Measurements from ENCODE around the gene SGTA. TPM values are rescaled to one million over a fixed set of nuclear protein-coding genes. Genes with fewer than 3 reads are reported as not detected.

Gene SGTA
- total and polyA plus RNA-seq, 5 donors, result 53.6 to 86.5 (median 69.6) TPM

GRCh38 chr19:2808129-2808941, 25.3 kb upstream of the SGTA start:
- peak in 2 of 3 donors; percentile 37 to 46 for DNase-seq
- intact Hi-C loops (cut with DNase I), result no loop called here
- H3K4me1 ChIP-seq (ENCODE audit: control insufficient read depth, insufficient read depth, low read length), result no peaks in the 10 kb centered on the region

GRCh38 chr19:2807379-2808128, 24.5 kb upstream of the SGTA start:
- H3K4me3 ChIP-seq (ENCODE audit: low read length), result no peak overlapping the region
- H3K9me3 ChIP-seq (ENCODE audit: control insufficient read depth, low read length), result no peaks in the 10 kb centered on the region
- H3K4me1 ChIP-seq (ENCODE audit: control insufficient read depth, insufficient read depth, low read length), result no peaks in the 10 kb centered on the region
- H3K27me3 ChIP-seq (ENCODE audit: control insufficient read depth, insufficient read depth), result no peaks in the 10 kb centered on the region
- DNase-seq, result peak in 2 of 3 donors; percentile 46 to 65
- H3K27ac ChIP-seq (ENCODE audit: low read length), result no peak overlapping the region
- 96% methylated on average over 56 of the region's 56 CpGs for whole genome bisulfite sequencing
- ATAC-seq, result no peak
- intact Hi-C loops (cut with DNase I), result no loop called here

More at GRCh38 chr19:2808129-2808941, 25.3 kb upstream of the SGTA start:
- no peak for ATAC-seq
- H3K27me3 ChIP-seq (ENCODE audit: control insufficient read depth, insufficient read depth), result no peaks in the 10 kb centered on the region
- no peaks in the 10 kb centered on the region for H3K9me3 ChIP-seq (ENCODE audit: control insufficient read depth, low read length)
- no peak overlapping the region for H3K27ac ChIP-seq (ENCODE audit: low read length)
- no peak overlapping the region for H3K4me3 ChIP-seq (ENCODE audit: low read length)
- 94% methylated on average over 41 of the region's 41 CpGs for WGBS

- peak in 1 of 3 donors; percentile 51 for DNase-seq
- ATAC-seq, result no peak
- H3K27ac ChIP-seq (ENCODE audit: low read length), result no peak overlapping the region
Observed at GRCh38 chr19:2806736-2807378, 23.8 kb upstream of the SGTA start.

GRCh38 chr19:2805991-2806649, 23.0 kb upstream of the SGTA start:
- 95% methylated on average over 23 of the region's 23 CpGs for WGBS
- ATAC-seq, result no peak

More at GRCh38 chr19:2806736-2807378, 23.8 kb upstream of the SGTA start:
- Histone ChIP-seq H3K27me3 (ENCODE audit: control insufficient read depth, insufficient read depth) (no peaks in the 10 kb centered on the region), H3K4me1 (ENCODE audit: control insufficient read depth, insufficient read depth, low read length) (no peaks in the 10 kb centered on the region), H3K4me3 (ENCODE audit: low read length) (no peak overlapping the region), H3K9me3 (ENCODE audit: control insufficient read depth, low read length) (no peaks in the 10 kb centered on the region)
- intact Hi-C loops (cut with DNase I), result no loop called here
- 95% methylated on average over 34 of the region's 34 CpGs for WGBS

GRCh38 chr19:2805261-2805900, 22.3 kb upstream of the SGTA start:
- intact Hi-C loops (cut with DNase I), result no loop called here
- WGBS, result 95% methylated on average over 27 of the region's 28 CpGs
- Histone ChIP-seq H3K9me3 (ENCODE audit: control insufficient read depth, low read length) (no peaks in the 10 kb centered on the region), H3K27me3 (ENCODE audit: control insufficient read depth, insufficient read depth) (no peaks in the 10 kb centered on the region), H3K4me1 (ENCODE audit: control insufficient read depth, insufficient read depth, low read length) (no peaks in the 10 kb centered on the region), H3K4me3 (ENCODE audit: low read length) (no peak overlapping the region), H3K27ac (ENCODE audit: low read length) (no peak overlapping the region)
- peak in 2 of 3 donors; percentile 16 to 33 for DNase-seq
- no peak for ATAC-seq

More at GRCh38 chr19:2805991-2806649, 23.0 kb upstream of the SGTA start:
- intact Hi-C loops (cut with DNase I), result no loop called here
- peak in 2 of 3 donors; percentile 24 to 49 for DNase-seq
- Histone ChIP-seq H3K4me1 (ENCODE audit: control insufficient read depth, insufficient read depth, low read length) (no peaks in the 10 kb centered on the region), H3K9me3 (ENCODE audit: control insufficient read depth, low read length) (no peaks in the 10 kb centered on the region), H3K27me3 (ENCODE audit: control insufficient read depth, insufficient read depth) (no peaks in the 10 kb centered on the region), H3K4me3 (ENCODE audit: low read length) (no peak overlapping the region), H3K27ac (ENCODE audit: low read length) (no peak overlapping the region)

- Histone ChIP-seq H3K4me1 (ENCODE audit: control insufficient read depth, insufficient read depth, low read length) (no peaks in the 10 kb centered on the region), H3K4me3 (ENCODE audit: low read length) (no peak overlapping the region), H3K27ac (ENCODE audit: low read length) (no peak overlapping the region), H3K9me3 (ENCODE audit: control insufficient read depth, low read length) (no peaks in the 10 kb centered on the region), H3K27me3 (ENCODE audit: control insufficient read depth, insufficient read depth) (no peaks in the 10 kb centered on the region)
- intact Hi-C loops (cut with DNase I), result no loop called here
- DNase-seq, result peak in 1 of 3 donors; percentile 30
- ATAC-seq, result no peak
- WGBS, result 88% methylated on average over 27 of the region's 27 CpGs
Observed at GRCh38 chr19:2804156-2805004, 21.3 kb upstream of the SGTA start.

- intact Hi-C loops (cut with DNase I), result no loop called here
- no peak overlapping the region for H3K4me3 ChIP-seq (ENCODE audit: low read length)
- no peaks in the 10 kb centered on the region for H3K4me1 ChIP-seq (ENCODE audit: control insufficient read depth, insufficient read depth, low read length)
- 91% methylated on average over 29 of the region's 29 CpGs for WGBS
- peak in 1 of 3 donors; percentile 25 for DNase-seq
- ATAC-seq, result no peak
- H3K9me3 ChIP-seq (ENCODE audit: control insufficient read depth, low read length), result no peaks in the 10 kb centered on the region
- H3K27ac ChIP-seq (ENCODE audit: low read length), result no peak overlapping the region
- no peaks in the 10 kb centered on the region for H3K27me3 ChIP-seq (ENCODE audit: control insufficient read depth, insufficient read depth)
Observed at GRCh38 chr19:2803486-2804155, 20.5 kb upstream of the SGTA start.

- peak in 1 of 3 donors; percentile 10 for DNase-seq
- no peak for ATAC-seq
- Histone ChIP-seq H3K27ac (ENCODE audit: low read length) (no peak overlapping the region), H3K9me3 (ENCODE audit: control insufficient read depth, low read length) (no peaks in the 10 kb centered on the region), H3K27me3 (ENCODE audit: control insufficient read depth, insufficient read depth) (no peaks in the 10 kb centered on the region), H3K4me1 (ENCODE audit: control insufficient read depth, insufficient read depth, low read length) (no peaks in the 10 kb centered on the region), H3K4me3 (ENCODE audit: low read length) (no peak overlapping the region)
- WGBS, result 96% methylated on average over 17 of the region's 17 CpGs
- intact Hi-C loops (cut with DNase I), result no loop called here
Observed at GRCh38 chr19:2802826-2803225, 19.8 kb upstream of the SGTA start.

GRCh38 chr19:2800506-2800905, 17.4 kb upstream of the SGTA start:
- Histone ChIP-seq H3K9me3 (ENCODE audit: control insufficient read depth, low read length) (no peaks in the 10 kb centered on the region), H3K4me3 (ENCODE audit: low read length) (no peak overlapping the region), H3K27ac (ENCODE audit: low read length) (no peak overlapping the region), H3K27me3 (ENCODE audit: control insufficient read depth, insufficient read depth) (no peaks in the 10 kb centered on the region), H3K4me1 (ENCODE audit: control insufficient read depth, insufficient read depth, low read length) (no peaks in the 10 kb centered on the region)
- intact Hi-C loops (cut with DNase I), result no loop called here
- 86% methylated on average over 22 of the region's 22 CpGs for WGBS
- DNase-seq, result peak in 2 of 3 donors; percentile 65 to 68
- no peak for ATAC-seq
